Gastrocnemius medialis (tissue), 4 donors: Measurements from ENCODE around the gene OLFML2B. TPM values are rescaled to one million over a fixed set of nuclear protein-coding genes. Genes with fewer than 3 reads are reported as not detected.
A peak's percentile ranks its signal among the peaks of the same experiment; 100 is the strongest.

Experiments used
- ATAC-seq, 2 donors: fragments of 150-250 bp; one replicate each; pipeline ENCODE4 v1.9.1; 2016
- DNase-seq, 2 donors: peaks; one replicate each; pipeline ENCODE4 v3.0.0-alpha.2; 2019
- H3K27ac ChIP-seq, 4 donors: fragments of 200-600 bp; sonication (generic); 1 replicate in 1 of 4; 2 replicates in 3 of 4; pipeline ENCODE4 v1.5.1; 2016 to 2018; ENCODE audit warnings: mild to moderate bottlenecking in 2 of 4, moderate library complexity in 1 of 4
- H3K27me3 ChIP-seq, 3 donors: fragments of 200-600 bp; sonication (generic) in 2 of 3; 1 replicate in 1 of 3; 2 replicates in 2 of 3; pipeline versions ENCODE4 v1.5.1 to v1.6.0; 2016 to 2019; ENCODE audit warnings: mild to moderate bottlenecking in 1 of 3, moderate library complexity in 1 of 3
- H3K36me3 ChIP-seq, 2 donors: fragments of 200-600 bp; sonication (generic) in 1 of 2; one replicate each; pipeline ENCODE4 v1.5.1; 2017 to 2018
- H3K4me1 ChIP-seq, 2 donors: fragments of 200-600 bp; sonication (generic) in 1 of 2; one replicate each; pipeline ENCODE4 v1.5.1; 2016 to 2017; ENCODE audit warnings: mild to moderate bottlenecking in 2 of 2
- H3K4me3 ChIP-seq, 4 donors: fragments of 200-600 bp; sonication (generic) in 3 of 4; 1 replicate in 1 of 4; 2 replicates in 3 of 4; pipeline ENCODE4 v1.5.1; 2016 to 2019; ENCODE audit warnings: mild to moderate bottlenecking in 2 of 4
- H3K9me3 ChIP-seq, 3 donors: fragments of 200-600 bp; sonication (generic) in 2 of 3; 1 replicate in 1 of 3; 2 replicates in 2 of 3; pipeline ENCODE4 v1.5.1; 2016 to 2019
- CTCF ChIP-seq, 5 experiments: fragments of 450-650 bp in 3 of 5; fragments of 200-600 bp in 2 of 5; sonication (generic) in 2 of 5; IDR thresholded peaks in 4 of 5; conservative IDR thresholded peaks in 1 of 5; 1 replicate in 4 of 5; 2 replicates in 1 of 5; pipeline ENCODE4 v1.5.1; 2016 to 2019; ENCODE audit warnings: antibody characterized with exemption in 5 of 5, mild to moderate bottlenecking in 3 of 5, moderate library complexity in 3 of 5
- POLR2A ChIP-seq, 2 donors: fragments of 450-650 bp; IDR thresholded peaks; one replicate each; pipeline ENCODE4 v1.6.1; 2017; ENCODE audit warnings: antibody characterized with exemption in 2 of 2, mild to moderate bottlenecking in 2 of 2, moderate library complexity in 2 of 2
- in situ Hi-C, 4 donors: fragments of 200-750 bp; cut with MboI; loops; one replicate each; pipeline versions ENCODE4 v1.15.0 to v1.8.0; 2017; ENCODE audit warnings: low sequenced_read_pairs in 4 of 4
- intact Hi-C: fragments of 100-400 bp; cut with DNase I; formaldehyde crosslinking; loops from one replicate; pipeline ENCODE4 v1.15.1; 2023; ENCODE audit warnings: low total_unique reads
- total RNA-seq, 4 donors: library from RNA; depleted of rRNA; stranded (reverse); fragments of >200 nt; gene quantifications; one replicate each; pipeline versions ENCODE4 v1.1.0 to v1.2.3, GENCODE V29; 2016

OLFML2B gene
- total RNA-seq, 4 donors from 2014 or later: 0.68 to 6.6 (median 2.7) TPM

GRCh38 chr1:162003061-162003829, 20.4 kb downstream of the OLFML2B start:
- TF ChIP-seq POLR2A (IDR thresholded peaks at IDR 0.05) (no peak), CTCF (IDR thresholded peaks at IDR 0.05 in 4 of 5, conservative IDR thresholded peaks at IDR 0.05 in 1 of 5) (no peak)
- ATAC-seq: peak; percentile 68 to 91
- Histone ChIP-seq H3K4me1 (peaks cover 12 to 14% of the 10 kb centered on the region in 2 donors), H3K36me3 (no peaks in the 10 kb centered on the region), H3K9me3 (no peaks in the 10 kb centered on the region), H3K27ac (peak overlapping the region; percentile 61 to 72 (median 65)), H3K4me3 (peak overlapping the region; percentile 21 to 33 (median 26)), H3K27me3 (peaks cover 0 to 2% (median 0%) of the 10 kb centered on the region in 3 donors)
- intact Hi-C loops: loop anchor here (5.0 kb wide), 1 partner anchor 41 kb away; no protein-coding TSS in a partner anchor
- in situ Hi-C loops: no loop called here
- DNase-seq: peak; percentile 34 to 55

GRCh38 chr1:162000053-162000420, 23.6 kb downstream of the OLFML2B start:
- no peak for ATAC-seq
- peaks cover 12 to 14% of the 10 kb centered on the region in 2 donors for H3K4me1 ChIP-seq
- no peak for DNase-seq
- TF ChIP-seq POLR2A (IDR thresholded peaks at IDR 0.05) (no peak), CTCF (IDR thresholded peaks at IDR 0.05 in 4 of 5, conservative IDR thresholded peaks at IDR 0.05 in 1 of 5) (no peak)
- in situ Hi-C loops (no loop called here), intact Hi-C loops (loop anchor here (5.0 kb wide), 1 partner anchor 38 kb away; no protein-coding TSS in a partner anchor)
- H3K4me3 ChIP-seq: no peak overlapping the region
- peaks cover 0 to 2% (median 0%) of the 10 kb centered on the region in 3 donors for H3K27me3 ChIP-seq
- no peaks in the 10 kb centered on the region for H3K9me3 ChIP-seq
- H3K27ac ChIP-seq: no peak overlapping the region
- H3K36me3 ChIP-seq: no peaks in the 10 kb centered on the region

GRCh38 chr1:161999301-162000052, 24.2 kb downstream of the OLFML2B start:
- in situ Hi-C loops: no loop called here
- no peaks in the 10 kb centered on the region for H3K36me3 ChIP-seq
- no peaks in the 10 kb centered on the region for H3K9me3 ChIP-seq
- intact Hi-C loops: loop anchor here (5.0 kb wide), 1 partner anchor 37 kb away; no protein-coding TSS in a partner anchor
- peaks cover 11 to 14% of the 10 kb centered on the region in 2 donors for H3K4me1 ChIP-seq
- no peak overlapping the region for H3K4me3 ChIP-seq
- no peak for TF ChIP-seq POLR2A (IDR thresholded peaks at IDR 0.05)
- TF ChIP-seq CTCF (IDR thresholded peaks at IDR 0.05 in 4 of 5, conservative IDR thresholded peaks at IDR 0.05 in 1 of 5): no peak
- ATAC-seq: no peak
- no peak for DNase-seq
- H3K27me3 ChIP-seq: peaks cover 0 to under 1% (median 0%) of the 10 kb centered on the region in 3 donors
- no peak overlapping the region for H3K27ac ChIP-seq

- ATAC-seq (no peak), DNase-seq (no peak)
- TF ChIP-seq POLR2A (IDR thresholded peaks at IDR 0.05) (no peak), CTCF (IDR thresholded peaks at IDR 0.05 in 4 of 5, conservative IDR thresholded peaks at IDR 0.05 in 1 of 5) (no peak)
- no peak overlapping the region for H3K27ac ChIP-seq
- H3K4me1 ChIP-seq: peaks cover 4 to 8% of the 10 kb centered on the region in 2 donors
- no peak overlapping the region for H3K4me3 ChIP-seq
- H3K36me3 ChIP-seq: no peaks in the 10 kb centered on the region
- in situ Hi-C loops: no loop called here
- no peaks in the 10 kb centered on the region for H3K27me3 ChIP-seq
- no peaks in the 10 kb centered on the region for H3K9me3 ChIP-seq
- intact Hi-C loops: no loop called here
These were observed 24.9 kb downstream of the OLFML2B start for GRCh38 chr1:161998811-161999210.
